Endothelial cell of umbilical vein (primary cell): ENCODE results near the gene EFCAB13. TPM values are rescaled to one million over a fixed set of nuclear protein-coding genes. Genes with fewer than 3 reads are reported as not detected.
"Not testable (repeated sequence)": the region's sequence is repeated elsewhere in the genome, so short reads cannot be mapped to it uniquely, and the experiment has no call there.

Source experiments
- BruUV-seq: library from RNA; stranded (reverse); fragments of 400-500 nt; replicated peaks from 2 replicates; lab custom pipeline; 2021; lab: Mats Ljungman, UMichigan
- CTCF ChIA-PET: fragments of 300-600, 350-600 bp; sonication (Branson Sonifier 250); formaldehyde crosslinking; loops from one replicate; lab custom pipeline; 2021; ENCODE audit warnings: antibody characterized with exemption, inconsistent platforms; lab: Charles Lee
- POLR2A ChIA-PET: fragments of 300-600, 350-600 bp; sonication (Branson Sonifier 250); formaldehyde crosslinking; loops from one replicate; lab custom pipeline; 2021; ENCODE audit warnings: antibody characterized with exemption, inconsistent platforms; lab: Charles Lee
- DNase-seq: peaks from one replicate; pipeline ENCODE4 v3.0.0-alpha.2; 2011; ENCODE audit warnings: low read depth, low spot score
- FAIRE-seq: peaks from 2 replicates; lab custom pipeline; 2011; peaks lifted over from hg19 to GRCh38; lab: Jason Lieb, UNC
- H2AFZ ChIP-seq: 2 replicates; pipeline ENCODE4 v1.6.0; 2012; ENCODE audit warnings: low read depth, low read length, control low read depth, inconsistent platforms
- H3K27ac ChIP-seq: 2 replicates; pipeline ENCODE4 v1.5.1; 2011; ENCODE audit warnings: low read depth, mild to moderate bottlenecking, control low read depth, low read length, moderate library complexity; ENCODE audit not compliant: insufficient read depth
- H3K27me3 ChIP-seq, 2 experiments: 2 replicates each; pipeline versions ENCODE4 v1.6.0 to v1.6.1; 2011; ENCODE audit warnings: low read length in 2 of 2, mixed read lengths in 1 of 2; ENCODE audit not compliant: control insufficient read depth in 2 of 2, insufficient read depth in 2 of 2
- H3K36me3 ChIP-seq, 2 experiments: 2 replicates in 1 of 2; 3 replicates in 1 of 2; pipeline ENCODE4 v1.5.1; 2011; ENCODE audit warnings: low read length in 2 of 2, mild to moderate bottlenecking in 1 of 2, moderate library complexity in 1 of 2; ENCODE audit not compliant: control insufficient read depth in 2 of 2, insufficient read depth in 2 of 2; ENCODE audit errors: extremely low read depth in 1 of 2
- H3K4me1 ChIP-seq: 3 replicates; pipeline ENCODE4 v1.5.1; 2011; ENCODE audit warnings: mild to moderate bottlenecking, low read length; ENCODE audit not compliant: control insufficient read depth, insufficient read depth; ENCODE audit errors: extremely low read depth
- H3K4me2 ChIP-seq: 2 replicates; pipeline ENCODE4 v1.6.1; 2011; ENCODE audit warnings: low read length, control low read depth, mixed read lengths; ENCODE audit not compliant: insufficient read depth
- H3K4me3 ChIP-seq, 3 experiments: fragments of 200-600 bp in 1 of 3; sonication (generic), shearing (Covaris generic) in 1 of 3; replicated peaks in 1 of 3; 2 replicates each; pipeline ENCODE4 v1.5.1; 2011 to 2016; ENCODE audit warnings: control low read depth in 3 of 3, low read length in 3 of 3, mild to moderate bottlenecking in 2 of 3, inconsistent platforms in 1 of 3, low read depth in 1 of 3, moderate library complexity in 1 of 3; ENCODE audit not compliant: insufficient read depth in 1 of 3
- H3K79me2 ChIP-seq: 2 replicates; pipeline ENCODE4 v1.6.0; 2012; ENCODE audit warnings: low read length, inconsistent platforms; ENCODE audit not compliant: control insufficient read depth, insufficient read depth
- H3K9ac ChIP-seq: replicated peaks from 2 replicates; pipeline ENCODE3; 2011; ENCODE audit warnings: low read length, control low read depth; ENCODE audit not compliant: insufficient read depth; ENCODE audit errors: extremely low read depth
- H3K9me1 ChIP-seq: replicated peaks from 3 replicates; pipeline ENCODE4 v1.6.0; 2011; ENCODE audit warnings: mild to moderate bottlenecking, low read length; ENCODE audit not compliant: control insufficient read depth, insufficient read depth; ENCODE audit errors: extremely low read depth
- H3K9me3 ChIP-seq: replicated peaks from 2 replicates; pipeline ENCODE4 v1.5.1; 2012; ENCODE audit warnings: low read length, inconsistent platforms; ENCODE audit not compliant: control insufficient read depth, insufficient read depth
- H4K20me1 ChIP-seq: replicated peaks from 2 replicates; pipeline ENCODE3; 2011; ENCODE audit warnings: mild to moderate bottlenecking, low read length; ENCODE audit not compliant: control insufficient read depth, insufficient read depth; ENCODE audit errors: extremely low read depth
- EZH2 ChIP-seq: IDR thresholded peaks from 2 replicates; pipeline ENCODE4 v1.6.1; 2012; ENCODE audit warnings: borderline replicate concordance, low read depth, mild to moderate bottlenecking, moderate library complexity, low read length, inconsistent platforms; ENCODE audit not compliant: severe bottlenecking
- GATA2 ChIP-seq: IDR thresholded peaks from 2 replicates; pipeline ENCODE4 v1.7.0; 2011; ENCODE audit warnings: low read depth, mild to moderate bottlenecking, moderate library complexity, mixed read lengths, low read length; ENCODE audit not compliant: insufficient read length, insufficient read depth
- JUN ChIP-seq: IDR thresholded peaks from 2 replicates; pipeline ENCODE4 v1.6.1; 2011; ENCODE audit warnings: borderline replicate concordance, low read depth; ENCODE audit not compliant: insufficient read length, insufficient read depth
- MAX ChIP-seq: IDR thresholded peaks from 2 replicates; pipeline ENCODE4 v1.6.1; 2011; ENCODE audit not compliant: insufficient read depth, insufficient read length
- MYC ChIP-seq: IDR thresholded peaks from one replicate; pipeline ENCODE4 v1.6.1; 2011; ENCODE audit warnings: mild to moderate bottlenecking, low read depth, low read length
- POLR2A ChIP-seq: IDR thresholded peaks from 2 replicates; pipeline ENCODE4 v1.6.1; 2012; ENCODE audit warnings: low read depth, mild to moderate bottlenecking, control low read depth, low read length
- POLR2AphosphoS5 ChIP-seq: IDR thresholded peaks from 2 replicates; pipeline ENCODE4 v1.6.1; 2012; ENCODE audit warnings: low read depth, mild to moderate bottlenecking, control low read depth, low read length, moderate library complexity; ENCODE audit not compliant: insufficient read depth
- dilution Hi-C: fragments of 300-500 bp; cut with MboI; formaldehyde crosslinking; loops from one replicate; pipeline ENCODE4 v1.15.0; 2019; ENCODE audit warnings: low sequenced_read_pairs; ENCODE audit not compliant: extremely low pct_ligation_motif_present
- intact Hi-C: fragments of 100-400 bp; cut with micrococcal nuclease; formaldehyde crosslinking; loops from one replicate; pipeline ENCODE4 v1.10.0; 2022
- polyA plus RNA-seq, 4 experiments: library from polyadenylated mRNA; depleted of rRNA in 3 of 4; stranded (reverse) in 3 of 4; unstranded in 1 of 4; fragments of >200 nt; gene quantifications; 2 replicates each; pipeline versions ENCODE4 v1.2.1 to v1.2.3, GENCODE V29; 2011 to 2012; ENCODE audit warnings: missing spikeins in 1 of 4
- total RNA-seq: library from RNA; stranded (reverse); gene quantifications from 2 replicates; pipeline ENCODE4 v1.2.3, GENCODE V29; 2021
- TF ChIP-seq, protein P1 (sequence below), 2 donors: IDR thresholded peaks; 1 replicate in 1 of 2; 2 replicates in 1 of 2; pipeline ENCODE4 v1.5.1; 2011; ENCODE audit warnings: low read length in 2 of 2, mild to moderate bottlenecking in 2 of 2, moderate library complexity in 2 of 2, control low read depth in 1 of 2, inconsistent platforms in 1 of 2, low read depth in 1 of 2; ENCODE audit not compliant: insufficient read depth in 1 of 2; ENCODE audit errors: extremely low read depth in 1 of 2

Gene EFCAB13
- total and polyA plus RNA-seq, 2 donors (not counting 3 experiments of a cell fraction or from before 2014, with no cell fraction given): 0.86 to 12.9 TPM

- H3K9ac ChIP-seq: no peak overlapping the region
- no peaks in the 10 kb centered on the region for H3K9me1 ChIP-seq
- no peaks in the 10 kb centered on the region for H3K9me3 ChIP-seq
- H3K4me3 ChIP-seq: no peak overlapping the region
- intact Hi-C loops: no loop called here
- no peaks in the 10 kb centered on the region for H3K27me3 ChIP-seq
- H3K79me2 ChIP-seq: no peaks in the 10 kb centered on the region
- ChIA-PET POLR2A (no interaction called here), CTCF (interaction anchor here (1.4 kb wide), 2 partner anchors 11 kb away, joined by 4 to 6 read pairs; no protein-coding TSS in a partner anchor)
- H4K20me1 ChIP-seq: no peaks in the 10 kb centered on the region
- H3K4me2 ChIP-seq: no peak overlapping the region
- FAIRE-seq: no peak
- peaks cover 0 to 3% of the 10 kb centered on the region in 2 experiments for H3K36me3 ChIP-seq
- no peak for DNase-seq
- BruUV-seq: no TSS peak
- dilution Hi-C loops: no loop called here
- TF ChIP-seq POLR2A (no peak), MAX (no peak), MYC (no peak), GATA2 (no peak), EZH2 (no peak), POLR2AphosphoS5 (no peak), JUN (no peak)
- TF ChIP-seq, protein P1, sequence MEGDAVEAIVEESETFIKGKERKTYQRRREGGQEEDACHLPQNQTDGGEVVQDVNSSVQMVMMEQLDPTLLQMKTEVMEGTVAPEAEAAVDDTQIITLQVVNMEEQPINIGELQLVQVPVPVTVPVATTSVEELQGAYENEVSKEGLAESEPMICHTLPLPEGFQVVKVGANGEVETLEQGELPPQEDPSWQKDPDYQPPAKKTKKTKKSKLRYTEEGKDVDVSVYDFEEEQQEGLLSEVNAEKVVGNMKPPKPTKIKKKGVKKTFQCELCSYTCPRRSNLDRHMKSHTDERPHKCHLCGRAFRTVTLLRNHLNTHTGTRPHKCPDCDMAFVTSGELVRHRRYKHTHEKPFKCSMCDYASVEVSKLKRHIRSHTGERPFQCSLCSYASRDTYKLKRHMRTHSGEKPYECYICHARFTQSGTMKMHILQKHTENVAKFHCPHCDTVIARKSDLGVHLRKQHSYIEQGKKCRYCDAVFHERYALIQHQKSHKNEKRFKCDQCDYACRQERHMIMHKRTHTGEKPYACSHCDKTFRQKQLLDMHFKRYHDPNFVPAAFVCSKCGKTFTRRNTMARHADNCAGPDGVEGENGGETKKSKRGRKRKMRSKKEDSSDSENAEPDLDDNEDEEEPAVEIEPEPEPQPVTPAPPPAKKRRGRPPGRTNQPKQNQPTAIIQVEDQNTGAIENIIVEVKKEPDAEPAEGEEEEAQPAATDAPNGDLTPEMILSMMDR (IDR thresholded peaks at IDR 0.05; ENCODE audit: extremely low read depth in 1 of 2, insufficient read depth in 1 of 2, low read depth in 1 of 2, low read length in 2 of 2): no peak
- no peak overlapping the region for H2AFZ ChIP-seq
- H3K27ac ChIP-seq: no peak overlapping the region
- no peaks in the 10 kb centered on the region for H3K4me1 ChIP-seq
Observed at GRCh38 chr17:47388825-47389224, 65.1 kb downstream of the EFCAB13 start.

GRCh38 chr17:47397532-47398128, 73.9 kb downstream of the EFCAB13 start:
- BruUV-seq, H3K79me2 ChIP-seq, CTCF ChIA-PET, H3K4me3 ChIP-seq, H3K9ac ChIP-seq, H3K27ac ChIP-seq, DNase-seq, H2AFZ ChIP-seq, H3K27me3 ChIP-seq, H3K9me3 ChIP-seq, POLR2A ChIA-PET, H3K36me3 ChIP-seq, H3K4me1 ChIP-seq, H3K9me1 ChIP-seq, dilution Hi-C loops, FAIRE-seq, intact Hi-C loops, H3K4me2 ChIP-seq, H4K20me1 ChIP-seq: not testable (repeated sequence)
